K562 (cell line): ENCODE measurements around the gene LMBR1.

Experiments
- DACH1 ChIP-seq: fragments of 450-650 bp; IDR thresholded peaks from 2 replicates; pipeline ENCODE4 v1.6.1; 2018; ENCODE audit not compliant: partially characterized antibody
- EGR1 ChIP-seq: fragments of 450-650 bp; conservative IDR thresholded peaks from 2 replicates; pipeline ENCODE4 v1.6.1; 2017; ENCODE audit warnings: mild to moderate bottlenecking
- NFE2 ChIP-seq: IDR thresholded peaks from 2 replicates; pipeline ENCODE4 v1.6.1; 2014; ENCODE audit warnings: antibody characterized with exemption, low read depth
- POLR2AphosphoS5 ChIP-seq: IDR thresholded peaks from 2 replicates; pipeline ENCODE4 v1.6.1; 2011; ENCODE audit warnings: mild to moderate bottlenecking, low read depth, low read length, moderate library complexity; ENCODE audit not compliant: control insufficient read depth, insufficient read depth
- REST ChIP-seq, 2 experiments: fragments of 450-650 bp; formaldehyde crosslinking in 1 of 2; IDR thresholded peaks; 2 replicates each; pipeline versions ENCODE4 v1.4.0 to v1.6.1; 2014 to 2020; ENCODE audit warnings: mild to moderate bottlenecking in 2 of 2, borderline replicate concordance in 1 of 2, low read depth in 1 of 2
- TCF15 ChIP-seq: fragments of 250-450 bp; sonication (Bioruptor Pico); IDR thresholded peaks from 2 replicates; pipeline ENCODE4 v1.8.0; 2022; ENCODE audit warnings: moderate library complexity, mild to moderate bottlenecking, inconsistent platforms
- ZNF274 ChIP-seq: IDR thresholded peaks from 2 replicates; pipeline ENCODE4 v1.6.1; 2011; ENCODE audit warnings: low read depth, mild to moderate bottlenecking, low read length, moderate library complexity, borderline replicate concordance

GRCh38 chr7:156692849-156693248 lies 200.1 kb downstream of the LMBR1 start:
- TF ChIP-seq DACH1, result no peak
- TF ChIP-seq ZNF274, result no peak
- TF ChIP-seq TCF15 (CRISPR knock-in tag), result no peak
- TF ChIP-seq NFE2, result no peak
- no peak for TF ChIP-seq EGR1
- no peak for TF ChIP-seq POLR2AphosphoS5
- no peak for TF ChIP-seq REST (IDR thresholded peaks at IDR 0.05; ENCODE audit: borderline replicate concordance)
- no peak for TF ChIP-seq REST (CRISPR knock-in tag; IDR thresholded peaks at IDR 0.05; ENCODE audit: low read depth)
